ENCODE results near the gene SEMA4G. TPM values are rescaled to one million over a fixed set of nuclear protein-coding genes. Genes with fewer than 3 reads are reported as not detected.

Gene SEMA4G
- total and polyA plus RNA-seq, 2 of the 13 experiments (the other 11 are each of a cell fraction or from before 2014, with no cell fraction given), result 46.2 to 207 TPM

GRCh38 chr10:101002456-101002855 is 33.2 kb downstream of the SEMA4G start:
- POLR2A ChIA-PET, result interaction anchor here (8.8 to 23.0 kb wide), 2 partner anchors 7 to 33 kb away, joined by 124 to 277 read pairs; partner anchors contain the start of gene SEMA4G
- no peak overlapping the region for H3K27ac ChIP-seq (ENCODE audit: extremely low read length, insufficient read depth, low read length)
- H3K4me2 ChIP-seq (ENCODE audit: low read depth, low read length), result no peak overlapping the region
- CTCF ChIA-PET (ENCODE audit: low intra/inter-chr PET ratio, low total read pairs), result no interaction called here
- WGBS (ENCODE audit: low lambda C conversion rate), result no CpG with 5 or more reads among the region's 11 CpGs
- H2AFZ ChIP-seq (ENCODE audit: low read length), result no peak overlapping the region
- peaks cover 32% of the 10 kb centered on the region for H3K79me2 ChIP-seq (ENCODE audit: insufficient read depth, low read length)
- H3K4me1 ChIP-seq (ENCODE audit: insufficient read depth, low read length), result peaks cover 31% of the 10 kb centered on the region
- ATAC-seq (no peak), FAIRE-seq (no peak), DNase-seq (ENCODE audit: low spot score) (no peak)
- BruUV-seq (replicated peaks), result no TSS peak
- intact Hi-C loops (cut with micrococcal nuclease; ENCODE audit: unreplicated experiment), result no loop called here
- peak; percentile 74; the same call in 1 of the 2 replicates for TF ChIP-seq AKAP8 (CRISPR knock-in tag; IDR thresholded peaks at IDR 0.05)
- no peak for TF ChIP-seq SP140L (CRISPR knock-in tag; IDR thresholded peaks at IDR 0.05; ENCODE audit: borderline replicate concordance)
- no peak for TF ChIP-seq SNAPC4 (CRISPR knock-in tag; IDR thresholded peaks at IDR 0.05)
- TF ChIP-seq NFRKB (IDR thresholded peaks at IDR 0.05), result no peak
- no peak for TF ChIP-seq GATA4 (IDR thresholded peaks at IDR 0.05; ENCODE audit: borderline replicate concordance, low read depth)
- peak; percentile 51 for TF ChIP-seq RBFOX2 (IDR thresholded peaks at IDR 0.05; ENCODE audit: low read depth, low read length)
- peak; percentile 77 for TF ChIP-seq HNRNPL (IDR thresholded peaks at IDR 0.05; ENCODE audit: low read depth, low read length)
- TF ChIP-seq AGO2 (optimal IDR thresholded peaks at IDR 0.05; ENCODE audit: low read depth, low read length), result peak; percentile 87
- TF ChIP-seq NCOA5 (CRISPR knock-in tag; IDR thresholded peaks at IDR 0.05), result no peak
- no peak for TF ChIP-seq NR2C2 (CRISPR knock-in tag; IDR thresholded peaks at IDR 0.05; ENCODE audit: borderline replicate concordance)
- no peak for TF ChIP-seq MYPOP (CRISPR knock-in tag; IDR thresholded peaks at IDR 0.05)
- TF ChIP-seq JARID2 (CRISPR knock-in tag; IDR thresholded peaks at IDR 0.05; ENCODE audit: insufficient replicate concordance), result no peak
- no peak overlapping the region for H3K9ac ChIP-seq (ENCODE audit: insufficient read depth, low read depth, low read length)
- no peaks in the 10 kb centered on the region; a peak in 1 of 5 replicates for H3K27me3 ChIP-seq (ENCODE audit: control insufficient read depth in 1 of 2, insufficient read depth in 2 of 2, low read length in 2 of 2)
- in situ Hi-C loops (cut with HindIII; ENCODE audit: extremely low pct_ligation_motif_present, low pct_unique_long_range_greater_than_20kb), result no loop called here
- H3K36me3 ChIP-seq (replicated peaks in 1 of 2; ENCODE audit: control insufficient read depth in 1 of 2, insufficient read depth in 2 of 2, low read length in 2 of 2), result peaks cover 17 to 42% of the 10 kb centered on the region in 2 experiments; a peak in 4 of 5 replicates
- H3K9me3 ChIP-seq (ENCODE audit: low read length), result no peaks in the 10 kb centered on the region
- no peak overlapping the region for H3K4me3 ChIP-seq (replicated peaks in 1 of 3; ENCODE audit: insufficient read depth in 1 of 3, low read depth in 2 of 3, low read length in 3 of 3)
- H4K20me1 ChIP-seq (ENCODE audit: insufficient read depth, low read length), result no peaks in the 10 kb centered on the region; the same call in 1 of the 2 replicates
